Liver (tissue), 3 donors: ENCODE data around the gene CTDSP2.

Experiments
- ATF3 ChIP-seq: IDR thresholded peaks from 2 replicates; pipeline ENCODE4 v1.6.1; 2016; ENCODE audit warnings: antibody characterized with exemption
- CTCF ChIP-seq: fragments of 150-350 bp; IDR thresholded peaks from 2 replicates; pipeline ENCODE4 v1.5.1; 2017; ENCODE audit warnings: improper control_type of control experiment, low read depth, low read length; ENCODE audit not compliant: missing input control
- GABPA ChIP-seq, 2 donors: IDR thresholded peaks in 1 of 2; conservative IDR thresholded peaks in 1 of 2; 2 replicates each; pipeline ENCODE4 v1.6.1; 2016; ENCODE audit warnings: antibody characterized with exemption in 2 of 2, mild to moderate bottlenecking in 1 of 2, moderate library complexity in 1 of 2
- RAD21 ChIP-seq, 2 donors: IDR thresholded peaks; 2 replicates each; pipeline ENCODE4 v1.6.1; 2016; ENCODE audit warnings: antibody characterized with exemption in 2 of 2, mild to moderate bottlenecking in 2 of 2
- RXRA ChIP-seq, 2 donors: IDR thresholded peaks; 2 replicates each; pipeline ENCODE4 v1.6.1; 2017 to 2018; ENCODE audit warnings: antibody characterized with exemption in 2 of 2, mild to moderate bottlenecking in 1 of 2
- donor health status: healthy.
- donor health status: healthy.

GRCh38 chr12:57868221-57868620 lies 21.7 kb upstream of the CTDSP2 start:
- no peak for TF ChIP-seq CTCF
- no peak for TF ChIP-seq GABPA (IDR thresholded peaks at IDR 0.05 in 1 of 2, conservative IDR thresholded peaks at IDR 0.05 in 1 of 2)
- TF ChIP-seq RAD21 (IDR thresholded peaks at IDR 0.05): no peak
- no peak for TF ChIP-seq ATF3
- TF ChIP-seq RXRA (IDR thresholded peaks at IDR 0.05): no peak
